ENCODE data around the gene SPAG6.
"Not testable (repeated sequence)": the region's sequence is repeated elsewhere in the genome, so short reads cannot be mapped to it uniquely, and the experiment has no call there.

Gene SPAG6

DNA sequence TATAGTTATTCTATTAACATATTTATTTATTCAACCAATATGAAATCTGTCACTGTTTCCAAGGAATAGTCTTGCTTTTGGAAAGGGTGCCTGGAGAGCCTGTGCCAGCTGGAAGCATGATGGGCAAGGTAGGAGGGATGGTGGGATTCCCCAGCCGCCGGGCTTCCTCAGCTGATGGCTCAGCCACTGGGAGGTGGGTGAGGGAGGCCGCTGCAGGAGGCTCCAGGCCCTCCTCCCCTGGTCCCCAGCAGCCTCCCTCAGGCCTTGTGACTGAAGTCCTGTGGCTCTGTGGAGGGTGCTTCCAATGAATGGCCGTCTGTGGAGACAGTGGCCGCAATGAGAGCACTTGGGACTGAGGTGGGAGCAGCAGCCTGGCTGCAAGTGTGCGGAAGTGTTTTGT lies 27.0 kb downstream of the SPAG6 start:
- DNase-seq (ENCODE audit: low read depth in 2 of 2), result no peak

DNA sequence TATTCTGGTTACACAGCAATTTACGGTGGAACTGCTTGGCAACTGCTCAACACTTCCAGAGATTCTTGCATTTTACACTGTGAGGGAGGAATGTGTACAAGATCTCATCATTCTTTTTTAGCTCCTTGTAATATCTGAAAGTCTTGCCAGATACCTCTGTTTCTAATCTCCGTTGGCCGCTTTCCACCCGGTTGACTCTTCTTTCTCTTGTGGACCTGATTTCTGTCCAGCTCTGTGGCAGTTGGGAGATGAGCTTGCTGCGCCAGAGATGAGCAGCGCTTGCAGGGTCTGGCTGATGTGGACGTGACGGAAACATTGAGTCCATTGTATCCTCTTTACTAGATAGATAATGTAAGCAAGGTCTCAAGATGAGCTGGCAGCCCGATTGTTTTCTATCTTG lies 27.6 kb downstream of the SPAG6 start:
- no peak for DNase-seq (ENCODE audit: low read depth in 2 of 2)

DNA sequence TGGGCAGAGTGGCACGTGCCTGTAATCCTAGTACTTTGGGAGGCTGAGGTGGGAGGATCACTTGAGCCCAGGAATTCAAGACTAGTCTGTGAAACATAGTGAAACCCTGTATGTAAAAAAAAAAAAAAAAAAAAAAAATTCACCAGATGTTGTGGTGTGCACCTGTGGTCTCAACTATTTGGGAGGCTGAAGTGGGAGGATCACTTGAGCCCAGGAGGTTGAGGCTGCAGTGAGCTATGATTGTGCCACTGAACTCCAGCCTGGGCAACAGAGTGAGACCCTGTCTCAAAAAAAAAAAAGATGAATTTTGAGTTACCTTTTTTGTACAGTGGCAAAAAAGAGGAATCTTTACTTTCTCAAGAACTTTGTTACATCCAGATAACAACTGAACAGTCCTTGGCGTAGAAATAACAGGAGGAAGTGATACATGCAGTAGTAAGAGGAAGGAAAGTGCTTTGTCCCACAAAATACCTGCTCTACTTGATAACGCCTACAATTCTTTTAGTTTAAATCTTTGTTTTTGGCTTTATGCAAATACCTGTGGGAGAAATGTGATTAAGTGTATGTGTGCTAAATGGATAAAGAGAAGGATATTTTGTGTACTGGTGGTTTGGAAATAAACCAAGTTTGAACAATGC lies 29.3 kb downstream of the SPAG6 start:
- no peak for DNase-seq (ENCODE audit: low read depth in 2 of 2)

DNA sequence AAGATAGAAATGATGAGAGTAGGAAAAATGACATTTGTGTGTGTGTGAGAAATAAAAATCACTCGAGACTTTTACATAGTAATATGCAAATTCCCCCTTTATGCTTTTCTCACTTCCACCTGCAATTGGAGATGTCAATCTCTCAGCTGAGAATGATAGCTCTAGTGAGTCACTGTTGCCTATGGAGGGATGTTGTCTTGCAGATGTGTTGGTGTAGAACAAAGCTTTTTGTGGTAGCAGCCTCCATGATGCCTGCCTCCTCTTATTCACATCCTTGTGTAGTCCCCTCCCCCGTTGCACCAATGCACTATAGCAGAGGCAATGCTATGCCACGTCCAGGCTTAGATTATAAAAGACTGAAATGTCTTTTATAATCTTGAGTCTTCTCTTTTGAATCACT lies 33.8 kb downstream of the SPAG6 start:
- peak; percentile 11 to 38 for DNase-seq (ENCODE audit: low read depth in 2 of 2)

DNA sequence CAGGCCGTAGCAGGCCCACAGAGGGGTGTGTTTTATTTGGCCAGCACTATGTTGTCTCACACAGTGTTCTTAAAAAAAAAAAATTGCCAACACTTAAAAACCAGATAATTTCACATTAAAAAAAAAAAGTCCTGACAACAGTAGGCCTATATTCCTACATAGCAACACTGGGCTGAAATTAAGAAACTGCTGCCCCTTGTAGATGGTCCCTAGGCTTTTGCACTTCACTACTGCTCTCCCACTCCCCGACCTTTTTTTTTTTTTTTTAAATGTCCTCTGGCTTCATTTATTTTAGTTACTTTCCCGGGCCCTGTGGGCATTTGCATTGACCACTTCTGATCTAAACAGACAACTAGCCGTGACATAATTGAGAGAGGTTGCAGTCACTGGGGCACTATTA lies 36.0 kb downstream of the SPAG6 start:
- no peak for DNase-seq (ENCODE audit: low read depth in 2 of 2)

DNA sequence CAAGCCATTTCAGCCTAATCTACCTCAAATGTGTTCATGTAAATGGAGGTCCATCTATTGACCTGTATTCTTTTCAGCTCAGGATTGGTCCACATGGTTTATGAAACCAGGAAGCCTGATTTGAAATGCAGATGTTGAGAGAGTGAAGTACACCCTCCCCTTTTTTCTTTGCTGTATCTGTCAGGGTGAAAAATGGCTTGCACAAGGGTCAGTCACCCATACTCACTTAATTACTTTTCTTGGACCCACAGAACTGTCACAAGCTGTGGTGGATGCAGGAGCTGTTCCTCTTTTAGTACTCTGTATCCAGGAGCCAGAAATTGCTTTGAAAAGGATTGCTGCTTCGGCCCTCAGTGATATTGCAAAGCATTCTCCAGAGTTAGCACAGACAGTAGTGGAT lies 41.2 kb downstream of the SPAG6 start:
- DNase-seq (ENCODE audit: low read depth in 2 of 2), result no peak

DNA sequence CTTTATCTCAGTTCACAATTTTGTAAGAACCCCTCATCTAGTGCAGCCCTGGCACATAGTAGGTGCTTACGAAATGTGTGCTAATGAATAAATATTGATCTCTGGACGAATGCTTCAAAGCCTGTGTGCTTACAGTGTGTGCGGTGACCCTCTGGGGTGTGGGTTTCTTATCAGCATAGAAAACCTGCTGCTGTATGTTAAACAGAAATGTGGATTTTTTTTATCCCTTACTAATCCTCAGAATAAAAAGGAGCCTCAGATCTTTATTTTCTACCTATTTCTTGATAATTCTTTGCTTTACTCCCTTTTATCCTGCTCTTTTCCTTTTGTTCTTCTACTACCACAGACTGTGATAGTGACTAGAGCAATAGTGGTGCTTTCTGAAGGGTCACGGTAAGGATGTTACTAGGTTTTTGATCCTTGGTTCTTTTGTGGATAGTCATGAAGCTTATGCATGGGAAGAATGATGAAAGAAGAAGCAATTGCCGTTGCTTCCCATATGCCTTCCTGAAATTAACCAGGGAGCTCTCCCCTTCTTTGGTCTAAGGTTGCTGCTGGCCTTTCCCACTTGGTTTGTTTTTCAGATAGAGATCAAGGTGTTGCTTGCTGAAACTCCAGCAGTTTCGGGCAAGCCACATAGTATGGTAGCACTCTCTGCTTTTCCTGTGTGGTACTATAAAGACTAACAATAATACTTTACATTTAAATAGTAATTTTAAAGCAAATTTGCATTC lies 44.7 kb downstream of the SPAG6 start:
- DNase-seq (ENCODE audit: low read depth in 2 of 2), result no peak

DNA sequence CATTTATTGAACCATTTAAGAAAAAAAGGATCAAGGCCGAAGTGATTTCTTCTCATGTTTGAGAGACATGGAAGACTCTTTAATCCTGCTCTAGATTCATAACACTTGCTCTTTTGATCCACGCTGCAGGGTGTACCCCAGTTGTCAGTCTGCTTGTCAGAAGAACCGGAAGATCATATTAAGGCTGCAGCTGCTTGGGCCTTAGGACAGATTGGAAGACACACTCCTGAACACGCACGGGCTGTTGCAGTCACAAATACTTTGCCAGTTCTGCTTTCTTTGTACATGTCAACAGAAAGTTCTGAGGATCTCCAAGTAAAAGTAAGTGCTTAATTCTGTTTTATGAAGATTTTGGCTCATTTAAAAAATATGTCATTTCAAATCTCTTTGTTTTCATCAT lies 46.3 kb downstream of the SPAG6 start:
- DNase-seq (ENCODE audit: low read depth in 2 of 2), result no peak

DNA sequence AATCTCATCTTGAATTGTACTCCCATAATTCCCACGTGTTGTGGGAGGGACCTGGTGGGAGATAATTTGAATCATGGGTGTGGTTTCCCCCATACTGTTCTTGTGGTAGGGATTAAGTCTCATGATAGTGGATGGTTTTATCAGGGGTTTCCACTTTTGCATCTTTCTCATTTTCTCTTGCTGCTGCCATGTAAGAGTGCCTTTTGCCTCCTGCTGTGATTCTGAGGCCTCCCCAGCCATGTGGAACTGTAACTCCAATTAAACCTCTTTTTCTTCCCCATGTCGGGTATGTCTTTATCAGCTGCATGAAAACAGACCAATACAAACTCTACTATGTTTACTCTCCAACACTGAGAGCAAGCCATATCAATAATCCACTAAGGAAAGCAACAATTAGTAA lies 50.9 kb downstream of the SPAG6 start:
- not testable (repeated sequence) for DNase-seq (ENCODE audit: low read depth in 2 of 2)

DNA sequence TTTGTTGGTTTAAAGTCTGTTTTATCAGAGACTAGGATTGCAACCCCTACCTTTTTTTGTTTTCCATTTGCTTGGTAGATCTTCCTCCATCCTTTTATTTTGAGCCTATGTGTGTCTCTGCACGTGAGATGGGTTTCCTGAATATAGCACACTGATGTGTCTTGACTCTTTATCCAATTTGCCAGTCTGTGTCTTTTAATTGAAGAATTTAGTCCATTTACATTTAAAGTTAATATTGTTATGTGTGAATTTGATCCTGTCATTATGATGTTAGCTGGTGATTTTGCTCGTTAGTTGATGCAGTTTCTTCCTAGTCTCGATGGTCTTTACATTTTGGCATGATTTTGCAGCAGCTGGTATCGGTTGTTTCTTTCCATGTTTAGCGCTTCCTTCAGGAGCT lies 61.6 kb downstream of the SPAG6 start:
- not testable (repeated sequence) for DNase-seq (ENCODE audit: low read depth in 2 of 2)

DNA sequence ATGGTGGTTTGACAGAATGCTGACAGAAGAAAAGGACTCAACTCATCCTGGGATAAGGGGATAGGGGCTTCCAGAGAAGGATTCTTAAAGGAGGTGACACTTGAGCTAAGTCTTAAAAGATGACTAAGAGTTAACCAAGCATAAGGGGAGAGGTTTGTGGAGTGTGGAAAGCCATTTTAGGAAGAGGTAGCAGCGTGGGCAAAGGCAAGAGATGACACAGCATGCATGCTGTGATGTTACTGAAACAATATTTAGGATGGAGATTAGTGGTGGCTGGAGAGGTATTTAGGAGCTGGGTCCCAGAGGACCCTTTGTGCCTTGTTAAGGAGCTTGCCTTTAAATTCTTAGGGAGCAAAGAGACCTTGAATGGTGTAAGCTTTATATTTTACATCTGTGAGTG lies 65.1 kb downstream of the SPAG6 start:
- no peak for DNase-seq (ENCODE audit: low read depth in 2 of 2)

DNA sequence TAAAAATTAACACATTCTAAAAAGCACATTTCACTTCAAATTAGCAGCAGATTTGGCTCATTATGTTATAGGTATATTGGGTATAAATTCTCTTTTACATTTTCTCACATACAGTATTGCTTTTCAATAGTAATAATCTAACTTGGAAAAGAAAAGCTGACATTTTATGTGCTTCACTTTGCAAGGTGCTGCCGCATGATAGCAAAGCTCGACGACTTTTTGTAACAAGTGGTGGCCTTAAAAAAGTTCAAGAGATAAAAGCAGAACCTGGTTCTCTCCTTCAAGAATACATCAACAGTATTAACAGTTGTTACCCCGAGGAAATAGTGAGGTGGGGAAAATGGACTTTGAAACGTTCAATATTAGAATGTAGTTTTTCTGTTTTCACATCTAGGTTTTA lies 65.5 kb downstream of the SPAG6 start:
- no peak for DNase-seq (ENCODE audit: low read depth in 2 of 2)

DNA sequence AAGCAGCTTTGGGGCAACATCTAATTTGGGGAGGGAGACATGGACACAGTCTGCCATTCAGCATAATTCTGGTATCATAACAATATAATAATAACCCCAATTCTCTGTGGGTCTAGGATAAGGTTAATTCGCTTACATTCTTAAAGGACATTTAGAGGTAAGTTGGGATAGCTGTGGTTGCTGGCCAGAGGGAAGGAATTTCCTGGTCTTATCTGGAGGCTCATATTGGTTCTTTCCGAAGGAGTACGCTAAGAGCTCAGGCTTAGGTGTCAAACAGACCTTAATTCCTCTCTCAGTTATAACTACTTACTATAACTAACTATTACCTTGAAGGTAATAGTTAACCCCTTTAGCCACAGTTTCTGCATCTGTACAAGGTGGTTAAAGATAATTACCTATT lies 68.8 kb downstream of the SPAG6 start:
- DNase-seq (ENCODE audit: low read depth in 2 of 2), result no peak

DNA sequence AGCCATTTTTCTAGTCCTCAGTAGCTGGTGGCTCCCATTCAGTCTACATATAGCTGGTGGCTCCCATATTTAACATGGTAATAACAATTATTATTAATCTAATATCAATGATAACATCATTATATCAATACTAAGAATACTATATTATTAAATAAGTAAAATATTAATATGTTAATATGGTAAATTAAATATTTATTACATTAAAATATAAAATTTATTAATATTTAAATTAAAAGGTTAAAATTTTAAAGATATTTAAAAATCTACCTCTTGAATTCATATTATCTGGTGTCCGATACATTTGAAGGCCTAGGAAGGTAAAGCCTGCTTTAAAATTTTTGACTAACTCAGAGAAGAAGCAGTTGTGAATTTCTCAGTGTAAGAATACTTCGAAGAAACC lies 69.8 kb downstream of the SPAG6 start:
- DNase-seq (ENCODE audit: low read depth in 2 of 2), result no peak

DNA sequence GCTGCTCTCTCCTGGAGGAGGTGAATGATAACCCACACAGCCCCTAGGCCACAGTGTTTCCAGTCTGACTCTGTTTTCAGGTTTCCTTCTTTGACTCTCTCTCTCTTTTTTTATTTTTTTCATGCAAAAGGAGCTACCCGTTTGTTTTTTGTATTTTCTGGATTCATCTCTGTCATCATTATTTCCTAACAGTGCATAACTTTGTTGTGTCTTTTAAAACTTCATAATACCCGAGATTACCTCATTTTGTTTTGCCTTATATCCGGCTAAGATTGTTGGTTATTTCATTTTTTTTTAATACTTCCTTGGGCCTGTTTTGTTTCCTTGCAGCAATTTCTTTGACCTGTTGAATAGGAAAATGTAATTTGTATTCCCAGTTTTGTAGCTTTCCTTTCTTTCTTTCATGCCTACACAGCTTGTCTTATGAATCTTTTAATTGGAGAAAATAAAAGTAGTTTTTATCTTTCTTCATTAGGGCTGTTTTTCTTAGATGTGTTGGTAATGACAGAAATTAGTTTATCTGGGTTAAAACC lies 72.5 kb downstream of the SPAG6 start:
- DNase-seq (ENCODE audit: low read depth in 2 of 2), result no peak

DNA sequence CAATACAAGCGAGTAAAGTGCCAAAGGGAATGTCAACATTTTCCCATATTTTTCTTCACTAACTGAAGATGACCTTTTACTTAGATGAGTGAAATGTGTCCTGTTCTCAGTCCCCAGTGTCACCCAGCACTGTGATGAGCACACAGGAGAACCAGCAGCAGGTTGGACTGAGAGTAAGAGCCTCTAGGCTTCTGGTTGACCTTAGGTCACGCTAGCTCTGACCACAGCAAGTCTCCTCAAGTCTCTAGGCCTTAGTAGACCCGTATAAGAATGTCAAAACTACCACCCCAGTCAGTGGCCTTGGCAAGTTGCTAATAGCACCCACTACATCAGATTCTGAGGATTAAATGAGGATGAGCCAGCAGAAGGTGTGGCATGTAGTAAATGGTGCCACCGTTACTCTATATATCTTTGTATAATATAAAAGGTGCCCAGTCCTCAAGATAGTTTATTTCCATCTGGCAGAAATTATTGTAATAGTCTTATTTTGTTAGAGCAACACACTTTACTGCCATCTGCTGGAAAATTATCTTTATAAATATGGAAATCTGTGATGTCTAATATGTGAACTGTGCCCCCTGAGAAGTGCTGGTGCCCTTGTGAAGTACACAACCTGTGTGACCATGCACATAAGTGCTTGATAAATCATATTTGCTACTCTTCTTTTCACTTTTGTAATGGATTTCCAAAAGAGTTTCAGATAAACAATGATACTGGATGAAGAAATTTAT lies 75.7 kb downstream of the SPAG6 start:
- DNase-seq (ENCODE audit: low read depth in 2 of 2), result no peak

DNA sequence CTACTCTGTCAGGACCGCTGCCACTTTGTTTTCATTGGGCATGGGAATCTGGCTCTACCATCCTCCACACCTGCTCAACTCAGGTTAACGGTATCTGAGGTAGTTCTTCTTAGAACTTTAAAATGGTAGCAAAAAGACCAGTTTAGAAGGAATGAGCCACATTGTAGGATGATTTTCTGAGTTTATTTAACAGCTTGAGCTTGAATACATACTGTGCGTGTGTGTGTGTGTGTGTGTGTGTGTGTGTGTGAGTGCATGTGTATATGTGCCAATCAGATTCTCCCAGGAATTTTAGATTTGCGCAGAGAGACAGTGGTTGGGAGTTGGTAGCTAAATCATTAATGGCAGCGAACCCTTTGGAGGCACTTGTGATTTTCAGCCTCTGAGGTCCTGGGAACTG lies 81.4 kb downstream of the SPAG6 start:
- DNase-seq (ENCODE audit: low read depth in 2 of 2), result no peak

DNA sequence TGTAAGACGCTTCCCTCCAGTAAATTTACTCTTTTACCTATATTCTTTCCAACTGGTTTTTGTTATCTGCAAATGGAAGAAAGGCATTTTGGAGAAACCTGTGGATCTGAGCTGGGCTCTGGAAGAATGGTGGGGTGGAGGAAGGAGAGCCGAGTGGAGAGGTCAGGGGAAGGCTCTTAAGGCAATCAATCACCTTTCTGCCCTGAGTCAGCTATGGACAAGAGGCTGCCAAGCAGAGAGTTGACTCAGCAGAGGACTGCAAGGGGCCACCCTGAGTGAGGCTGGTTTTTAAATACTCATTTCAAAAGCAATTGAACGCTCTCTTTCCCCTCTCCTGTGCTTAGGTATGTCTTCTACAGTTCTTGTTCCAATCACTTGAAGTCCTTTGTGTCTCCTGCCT lies 81.8 kb downstream of the SPAG6 start:
- no peak for DNase-seq (ENCODE audit: low read depth in 2 of 2)

DNA sequence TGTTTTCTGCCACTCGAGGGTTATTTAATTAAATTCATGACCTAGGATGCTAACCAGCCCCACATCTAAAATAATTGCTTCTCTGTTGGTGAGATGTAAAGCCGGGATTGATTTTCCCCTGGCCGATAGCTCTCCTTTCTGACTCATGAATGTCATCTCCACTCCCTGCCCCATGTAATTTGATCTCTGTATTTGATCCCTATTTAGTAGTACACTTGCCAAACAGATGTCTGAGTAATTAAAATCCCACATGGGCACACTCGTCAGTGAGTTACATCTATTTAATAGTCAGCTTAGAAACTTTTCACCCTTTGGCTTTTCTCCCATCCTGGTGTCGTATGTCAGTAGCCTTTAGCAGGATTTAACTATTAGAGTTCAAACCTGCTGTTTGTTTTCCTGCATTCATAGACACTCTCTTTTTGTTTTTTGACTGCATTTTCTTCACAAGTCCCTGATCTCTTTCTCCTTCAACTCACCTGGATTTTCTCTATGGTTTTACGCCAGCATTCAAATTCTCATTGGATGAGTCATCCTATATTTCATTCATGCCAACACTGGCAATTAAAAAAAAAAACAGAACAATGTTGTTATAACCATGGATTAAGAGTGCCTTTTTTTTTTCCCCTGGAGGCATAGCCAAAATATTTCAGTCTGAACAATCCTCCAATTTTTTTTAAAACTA lies 82.7 kb downstream of the SPAG6 start:
- no peak for DNase-seq (ENCODE audit: low read depth in 2 of 2)

DNA sequence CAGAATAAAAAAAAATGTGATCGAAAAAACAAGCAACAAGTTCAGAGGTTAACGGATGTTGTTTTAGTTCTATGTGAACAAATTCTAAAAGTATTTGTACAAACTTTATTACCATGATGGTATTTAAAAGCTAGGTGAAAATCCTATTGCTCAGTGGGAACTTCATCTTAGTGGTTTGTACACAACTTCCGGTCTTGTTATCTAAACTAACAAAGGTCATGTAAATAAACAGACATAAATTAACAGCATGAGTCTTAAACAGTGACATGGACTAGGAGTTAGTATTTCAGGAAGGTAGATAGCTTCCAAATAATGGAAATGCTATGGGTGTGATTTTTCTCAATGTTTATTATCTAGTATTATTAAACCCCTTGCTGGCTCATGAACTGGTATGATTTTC lies 83.8 kb downstream of the SPAG6 start:
- DNase-seq (ENCODE audit: low read depth in 2 of 2), result no peak

DNA sequence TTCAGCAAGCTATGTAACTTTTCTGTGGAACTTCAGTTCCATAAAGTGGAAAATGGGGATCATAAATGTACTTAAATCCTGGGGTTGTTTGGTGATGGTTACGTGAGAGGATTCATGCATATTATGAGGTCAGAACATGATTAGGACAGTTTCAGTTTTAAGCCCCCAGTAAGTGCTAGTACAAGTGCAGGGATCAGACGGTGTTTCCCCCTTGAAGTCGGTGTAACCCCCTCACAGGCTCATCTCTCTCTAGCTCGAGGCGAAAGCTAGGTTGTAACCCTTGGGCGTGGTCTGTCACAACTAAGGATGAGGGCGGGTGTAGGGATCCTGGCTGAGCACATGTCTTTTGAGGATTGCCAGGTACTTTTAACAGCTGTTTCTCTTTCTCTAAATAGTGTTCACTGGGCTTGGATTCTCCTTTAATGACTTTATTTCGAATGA lies 84.7 kb downstream of the SPAG6 start:
- no peak for DNase-seq (ENCODE audit: low read depth in 2 of 2)

DNA sequence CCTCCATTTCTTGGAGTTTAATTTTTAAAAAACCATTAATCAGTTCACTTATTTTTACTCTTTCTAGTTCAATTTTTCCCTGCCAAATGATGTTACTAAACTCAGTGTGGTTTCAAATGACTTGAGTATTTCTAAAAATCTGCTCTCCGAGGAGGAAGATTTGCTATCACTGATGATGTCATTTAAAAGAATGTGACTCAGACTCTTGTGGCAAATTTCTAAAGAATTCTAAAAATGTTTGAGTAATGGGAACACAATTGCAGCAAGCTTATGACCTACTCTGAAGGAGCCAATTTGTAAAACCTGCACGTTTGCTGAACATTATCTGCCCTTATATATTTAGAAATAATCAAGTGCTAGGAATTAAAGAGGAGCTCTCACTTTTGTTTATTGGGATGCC lies 88.6 kb downstream of the SPAG6 start:
- DNase-seq (ENCODE audit: low read depth in 2 of 2), result no peak
